ENCODE data around the gene FAM174A. TPM values are rescaled to one million over a fixed set of nuclear protein-coding genes. Genes with fewer than 3 reads are reported as not detected.

Gene FAM174A
- total and polyA plus RNA-seq, 2 of the 4 experiments (the other 2 are of a cell fraction), result 2.7 to 10.3 TPM

GRCh38 chr5:100520348-100520747 lies 14.8 kb upstream of the FAM174A start:
- Histone ChIP-seq H3K27ac (ENCODE audit: insufficient read depth, low read length) (no peak overlapping the region), H2AK5ac (ENCODE audit: low read depth, low read length) (no peak overlapping the region), H4K20me1 (ENCODE audit: insufficient read depth, low read length) (no peaks in the 10 kb centered on the region), H4K8ac (ENCODE audit: low read depth in 2 of 2, low read length in 2 of 2) (no peak overlapping the region), H3K9me1 (ENCODE audit: insufficient read depth, low read length) (no peaks in the 10 kb centered on the region), H3K36me3 (ENCODE audit: control insufficient read depth, insufficient read depth, low read length) (no peaks in the 10 kb centered on the region), H2AFZ (replicated peaks; ENCODE audit: low read length, poor library complexity) (no peak overlapping the region), H3K9ac (ENCODE audit: low read depth, low read length) (no peak overlapping the region), H2AK9ac (replicated peaks; ENCODE audit: low read depth, low read length, poor library complexity) (no peak overlapping the region), H2BK120ac (ENCODE audit: low read depth, low read length) (no peak overlapping the region), H3K18ac (ENCODE audit: low read depth, low read length) (no peak overlapping the region), H3K4me2 (ENCODE audit: low read depth, low read length) (no peak overlapping the region), H3K27me3 (ENCODE audit: control insufficient read depth, insufficient read depth, low read length) (no peaks in the 10 kb centered on the region), H3K4me3 (ENCODE audit: insufficient read depth, low read depth, low read length) (no peak overlapping the region), H2BK15ac (ENCODE audit: low read depth, low read length) (no peak overlapping the region), H2BK5ac (ENCODE audit: low read depth, low read length, poor library complexity, severe bottlenecking) (no peak overlapping the region), H3K14ac (replicated peaks; ENCODE audit: low read depth, low read length) (no peak overlapping the region), H3K4me1 (ENCODE audit: control insufficient read depth, insufficient read depth, low read length) (no peaks in the 10 kb centered on the region), H3K56ac (ENCODE audit: extremely low read depth, insufficient read depth, low read length) (no peak overlapping the region), H3K4ac (ENCODE audit: low read depth, low read length) (no peak overlapping the region), H4K5ac (ENCODE audit: low read depth, low read length) (no peak overlapping the region), H2BK20ac (ENCODE audit: low read depth, low read length) (no peak overlapping the region), H3K9me3 (ENCODE audit: control insufficient read depth, insufficient read depth, low read length) (no peaks in the 10 kb centered on the region; the same call in none of the 2 replicates), H3K23ac (ENCODE audit: low read depth, low read length) (no peak overlapping the region), H4K91ac (ENCODE audit: insufficient read depth, low read depth, low read length) (no peak overlapping the region), H3K79me1 (ENCODE audit: low read depth in 1 of 2, low read length in 2 of 2) (no peaks in the 10 kb centered on the region)
- DNase-seq, result no peak
- BruUV-seq (replicated peaks), result no TSS peak
- WGBS, 2 experiments (ENCODE audit: extremely low coverage in 2 of 2, insufficient read length in 1 of 2), result 60% methylated on average over 1 of the region's 1 CpG; no CpG with 5 or more reads in 1 of the 2 experiments
- dilution Hi-C loops (cut with HindIII; ENCODE audit: low sequenced_read_pairs, unreplicated experiment), result no loop called here
- ChIA-PET POLR2A (ENCODE audit: unreplicated experiment) (no interaction called here), CTCF (no interaction called here)
- in situ Hi-C loops (cut with MboI; ENCODE audit: low sequenced_read_pairs), result no loop called here
- ATAC-seq (ENCODE audit: low read depth), result no peak
- intact Hi-C loops (cut with micrococcal nuclease), result no loop called here
- TF ChIP-seq RFX5 (IDR thresholded peaks at IDR 0.05; ENCODE audit: low read depth, low read length), result no peak
- TF ChIP-seq USF2 (IDR thresholded peaks at IDR 0.05; ENCODE audit: low read depth, low read length), result no peak
- TF ChIP-seq MAZ (IDR thresholded peaks at IDR 0.05; ENCODE audit: borderline replicate concordance, low read depth, low read length), result no peak
- no peak for TF ChIP-seq FOS (IDR thresholded peaks at IDR 0.05; ENCODE audit: low read depth, low read length)
- TF ChIP-seq CHD1 (IDR thresholded peaks at IDR 0.05; ENCODE audit: low read depth, low read length), result no peak
- TF ChIP-seq BHLHE40 (IDR thresholded peaks at IDR 0.05; ENCODE audit: low read depth, low read length), result no peak
- TF ChIP-seq, protein P1, sequence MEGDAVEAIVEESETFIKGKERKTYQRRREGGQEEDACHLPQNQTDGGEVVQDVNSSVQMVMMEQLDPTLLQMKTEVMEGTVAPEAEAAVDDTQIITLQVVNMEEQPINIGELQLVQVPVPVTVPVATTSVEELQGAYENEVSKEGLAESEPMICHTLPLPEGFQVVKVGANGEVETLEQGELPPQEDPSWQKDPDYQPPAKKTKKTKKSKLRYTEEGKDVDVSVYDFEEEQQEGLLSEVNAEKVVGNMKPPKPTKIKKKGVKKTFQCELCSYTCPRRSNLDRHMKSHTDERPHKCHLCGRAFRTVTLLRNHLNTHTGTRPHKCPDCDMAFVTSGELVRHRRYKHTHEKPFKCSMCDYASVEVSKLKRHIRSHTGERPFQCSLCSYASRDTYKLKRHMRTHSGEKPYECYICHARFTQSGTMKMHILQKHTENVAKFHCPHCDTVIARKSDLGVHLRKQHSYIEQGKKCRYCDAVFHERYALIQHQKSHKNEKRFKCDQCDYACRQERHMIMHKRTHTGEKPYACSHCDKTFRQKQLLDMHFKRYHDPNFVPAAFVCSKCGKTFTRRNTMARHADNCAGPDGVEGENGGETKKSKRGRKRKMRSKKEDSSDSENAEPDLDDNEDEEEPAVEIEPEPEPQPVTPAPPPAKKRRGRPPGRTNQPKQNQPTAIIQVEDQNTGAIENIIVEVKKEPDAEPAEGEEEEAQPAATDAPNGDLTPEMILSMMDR (conservative IDR thresholded peaks at IDR 0.05; ENCODE audit: low read depth, low read length), result no peak
- TF ChIP-seq, protein P2, sequence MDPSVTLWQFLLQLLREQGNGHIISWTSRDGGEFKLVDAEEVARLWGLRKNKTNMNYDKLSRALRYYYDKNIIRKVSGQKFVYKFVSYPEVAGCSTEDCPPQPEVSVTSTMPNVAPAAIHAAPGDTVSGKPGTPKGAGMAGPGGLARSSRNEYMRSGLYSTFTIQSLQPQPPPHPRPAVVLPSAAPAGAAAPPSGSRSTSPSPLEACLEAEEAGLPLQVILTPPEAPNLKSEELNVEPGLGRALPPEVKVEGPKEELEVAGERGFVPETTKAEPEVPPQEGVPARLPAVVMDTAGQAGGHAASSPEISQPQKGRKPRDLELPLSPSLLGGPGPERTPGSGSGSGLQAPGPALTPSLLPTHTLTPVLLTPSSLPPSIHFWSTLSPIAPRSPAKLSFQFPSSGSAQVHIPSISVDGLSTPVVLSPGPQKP (IDR thresholded peaks at IDR 0.05; ENCODE audit: borderline replicate concordance, low read depth, low read length), result no peak
